ENCODE results near the gene CCNF. TPM values are rescaled to one million over a fixed set of nuclear protein-coding genes. Genes with fewer than 3 reads are reported as not detected.

Gene CCNF
- total and polyA plus RNA-seq, 9 donors: 0.87 to 2.5 (median 1.8) TPM

GRCh38 chr16:2452650-2453049, 23.4 kb downstream of the CCNF start:
- WGBS, 3 donors: 94 to 95% (median 94%) methylated on average over 8 of the region's 8 CpGs
- Histone ChIP-seq H3K4me3 (no peak overlapping the region), H3K27ac (no peak overlapping the region), H3K4me1 (ENCODE audit: insufficient read depth) (no peaks in the 10 kb centered on the region), H3K9me3 (no peaks in the 10 kb centered on the region), H3K27me3 (no peaks in the 10 kb centered on the region), H3K36me3 (no peaks in the 10 kb centered on the region)
- intact Hi-C loops (cut with DNase I): no loop called here
- TF ChIP-seq EP300 (IDR thresholded peaks at IDR 0.05) (no peak), POLR2A (IDR thresholded peaks at IDR 0.05) (no peak), CTCF (IDR thresholded peaks at IDR 0.05) (no peak)
- DNase-seq: no peak

GRCh38 chr16:2455081-2455845, 26.0 kb downstream of the CCNF start:
- Histone ChIP-seq H3K4me3 (no peak overlapping the region), H3K4me1 (ENCODE audit: insufficient read depth) (peaks cover 3% of the 10 kb centered on the region), H3K9me3 (no peaks in the 10 kb centered on the region), H3K27me3 (no peaks in the 10 kb centered on the region), H3K36me3 (no peaks in the 10 kb centered on the region), H3K27ac (no peak overlapping the region)
- DNase-seq: peak in 1 of 5 donors; percentile 18
- intact Hi-C loops (cut with DNase I): no loop called here
- TF ChIP-seq EP300 (IDR thresholded peaks at IDR 0.05): no peak
- no peak for TF ChIP-seq POLR2A (IDR thresholded peaks at IDR 0.05)
- no peak for TF ChIP-seq CTCF (IDR thresholded peaks at IDR 0.05)
- WGBS, 3 donors: 90 to 92% (median 91%) methylated on average over 28 of the region's 28 CpGs

GRCh38 chr16:2456551-2457153, 27.4 kb downstream of the CCNF start:
- 89 to 94% (median 91%) methylated on average over 21 of the region's 21 CpGs for WGBS, 3 donors
- no peaks in the 10 kb centered on the region for H3K36me3 ChIP-seq
- no peaks in the 10 kb centered on the region for H3K9me3 ChIP-seq
- TF ChIP-seq CTCF (IDR thresholded peaks at IDR 0.05) (no peak), EP300 (IDR thresholded peaks at IDR 0.05) (no peak), POLR2A (IDR thresholded peaks at IDR 0.05) (no peak)
- DNase-seq: no peak
- H3K4me1 ChIP-seq (ENCODE audit: insufficient read depth): peaks cover 3% of the 10 kb centered on the region
- intact Hi-C loops (cut with DNase I): no loop called here
- no peak overlapping the region for H3K27ac ChIP-seq
- H3K27me3 ChIP-seq: no peaks in the 10 kb centered on the region
- no peak overlapping the region for H3K4me3 ChIP-seq

- WGBS, 3 donors: 66 to 68% (median 68%) methylated on average over 12 to 13 of the region's 13 CpGs
- peaks cover 3% of the 10 kb centered on the region for H3K4me1 ChIP-seq (ENCODE audit: insufficient read depth)
- intact Hi-C loops (cut with DNase I): no loop called here
- H3K4me3 ChIP-seq: no peak overlapping the region
- H3K27ac ChIP-seq: no peak overlapping the region
- H3K27me3 ChIP-seq: no peaks in the 10 kb centered on the region
- peak in 2 of 5 donors; percentile 16 to 34 for DNase-seq
- TF ChIP-seq POLR2A (IDR thresholded peaks at IDR 0.05): no peak
- TF ChIP-seq CTCF (IDR thresholded peaks at IDR 0.05): no peak
- no peak for TF ChIP-seq EP300 (IDR thresholded peaks at IDR 0.05)
- no peaks in the 10 kb centered on the region for H3K36me3 ChIP-seq
- H3K9me3 ChIP-seq: no peaks in the 10 kb centered on the region
These were observed 28.0 kb downstream of the CCNF start for GRCh38 chr16:2457267-2457666.

All from ovary (tissue), 9 donors.